ENCODE results near the gene C12orf60.

Gene C12orf60

DNA sequence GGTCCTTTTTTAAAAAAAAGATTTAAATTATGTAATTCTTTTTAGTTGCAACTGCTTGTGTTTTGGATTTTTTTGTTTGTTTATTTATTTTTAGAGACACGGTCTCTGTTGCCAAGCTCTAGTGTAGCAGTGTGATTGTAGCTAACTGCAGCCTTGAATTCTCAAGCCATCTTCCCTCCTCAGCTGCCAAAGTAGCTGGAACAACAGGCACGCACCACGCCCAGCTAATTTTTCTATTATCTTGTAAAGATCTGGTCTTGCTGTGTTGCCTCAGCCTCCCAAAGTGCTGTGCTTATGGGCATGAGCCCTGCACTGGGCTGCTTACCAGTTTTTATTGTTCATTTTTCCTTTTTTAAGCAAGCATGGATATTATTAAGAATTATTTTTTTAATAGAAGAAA, 50.5 kb downstream of the C12orf60 start:
- ChIA-PET CTCF (no interaction called here), POLR2A (no interaction called here)

DNA sequence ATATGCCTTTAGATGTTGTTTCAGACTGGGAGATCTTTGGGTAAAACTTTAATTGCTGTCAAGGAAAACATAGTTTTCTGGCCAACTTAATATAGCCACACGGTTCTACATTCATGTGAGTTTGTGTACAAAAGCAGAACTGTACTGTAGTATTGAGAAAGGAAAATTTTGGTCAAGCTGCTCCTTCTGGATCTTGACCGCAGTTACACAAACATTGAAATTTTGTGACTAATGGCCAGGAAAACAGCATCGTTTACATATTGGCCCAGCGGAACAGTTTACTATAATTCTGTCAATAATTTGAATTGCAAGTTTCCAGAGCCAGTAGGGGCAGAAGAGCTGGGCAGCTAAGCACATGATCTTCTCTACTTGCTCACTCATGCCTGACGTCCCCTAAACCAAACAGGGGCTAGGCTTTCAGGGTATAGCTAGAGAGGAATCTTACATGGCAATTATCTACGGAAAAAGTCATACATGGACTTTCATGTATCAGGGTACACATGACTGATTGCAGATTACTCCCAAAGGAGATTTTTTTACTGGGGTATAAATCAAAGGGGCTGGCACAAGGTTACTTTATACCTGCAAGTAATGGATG, 51.2 kb downstream of the C12orf60 start:
- POLR2A ChIA-PET = no interaction called here
- no peak overlapping the region for H3K27ac ChIP-seq (ENCODE audit: extremely low read depth, low read depth, low read length)
- TF ChIP-seq KLF7 (tag by site-specific recombination; IDR thresholded peaks at IDR 0.05; ENCODE audit: borderline replicate concordance) (no peak), ZNF423 (tag by site-specific recombination; IDR thresholded peaks at IDR 0.05) (no peak), ZNF366 (tag by site-specific recombination; conservative IDR thresholded peaks at IDR 0.05) (no peak), ZNF626 (tag by site-specific recombination; IDR thresholded peaks at IDR 0.05) (no peak), ZNF114 (tag by site-specific recombination; IDR thresholded peaks at IDR 0.05) (no peak), ZNF549 (tag by site-specific recombination; IDR thresholded peaks at IDR 0.05) (no peak), ZNF121 (tag by site-specific recombination; IDR thresholded peaks at IDR 0.05) (no peak), ZNF311 (tag by site-specific recombination; IDR thresholded peaks at IDR 0.05; ENCODE audit: borderline replicate concordance) (no peak)
- TF ChIP-seq, protein P1, sequence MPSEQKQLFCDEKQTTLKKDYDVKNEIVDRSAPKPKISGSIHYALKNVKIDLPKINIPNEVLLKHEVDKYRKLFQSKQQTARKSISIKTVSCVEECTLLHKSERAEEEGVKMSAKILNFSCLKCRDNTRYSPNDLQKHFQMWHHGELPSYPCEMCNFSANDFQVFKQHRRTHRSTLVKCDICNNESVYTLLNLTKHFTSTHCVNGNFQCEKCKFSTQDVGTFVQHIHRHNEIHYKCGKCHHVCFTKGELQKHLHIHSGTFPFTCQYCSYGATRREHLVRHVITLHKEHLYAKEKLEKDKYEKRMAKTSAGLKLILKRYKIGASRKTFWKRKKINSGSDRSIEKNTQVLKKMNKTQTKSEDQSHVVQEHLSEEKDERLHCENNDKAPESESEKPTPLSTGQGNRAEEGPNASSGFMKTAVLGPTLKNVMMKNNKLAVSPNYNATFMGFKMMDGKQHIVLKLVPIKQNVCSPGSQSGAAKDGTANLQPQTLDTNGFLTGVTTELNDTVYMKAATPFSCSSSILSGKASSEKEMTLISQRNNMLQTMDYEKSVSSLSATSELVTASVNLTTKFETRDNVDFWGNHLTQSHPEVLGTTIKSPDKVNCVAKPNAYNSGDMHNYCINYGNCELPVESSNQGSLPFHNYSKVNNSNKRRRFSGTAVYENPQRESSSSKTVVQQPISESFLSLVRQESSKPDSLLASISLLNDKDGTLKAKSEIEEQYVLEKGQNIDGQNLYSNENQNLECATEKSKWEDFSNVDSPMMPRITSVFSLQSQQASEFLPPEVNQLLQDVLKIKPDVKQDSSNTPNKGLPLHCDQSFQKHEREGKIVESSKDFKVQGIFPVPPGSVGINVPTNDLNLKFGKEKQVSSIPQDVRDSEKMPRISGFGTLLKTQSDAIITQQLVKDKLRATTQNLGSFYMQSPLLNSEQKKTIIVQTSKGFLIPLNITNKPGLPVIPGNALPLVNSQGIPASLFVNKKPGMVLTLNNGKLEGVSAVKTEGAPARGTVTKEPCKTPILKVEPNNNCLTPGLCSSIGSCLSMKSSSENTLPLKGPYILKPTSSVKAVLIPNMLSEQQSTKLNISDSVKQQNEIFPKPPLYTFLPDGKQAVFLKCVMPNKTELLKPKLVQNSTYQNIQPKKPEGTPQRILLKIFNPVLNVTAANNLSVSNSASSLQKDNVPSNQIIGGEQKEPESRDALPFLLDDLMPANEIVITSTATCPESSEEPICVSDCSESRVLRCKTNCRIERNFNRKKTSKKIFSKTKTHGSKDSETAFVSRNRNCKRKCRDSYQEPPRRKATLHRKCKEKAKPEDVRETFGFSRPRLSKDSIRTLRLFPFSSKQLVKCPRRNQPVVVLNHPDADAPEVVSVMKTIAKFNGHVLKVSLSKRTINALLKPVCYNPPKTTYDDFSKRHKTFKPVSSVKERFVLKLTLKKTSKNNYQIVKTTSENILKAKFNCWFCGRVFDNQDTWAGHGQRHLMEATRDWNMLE (tag by site-specific recombination; conservative IDR thresholded peaks at IDR 0.05; ENCODE audit: low read depth) = no peak
- TF ChIP-seq, protein P2, sequence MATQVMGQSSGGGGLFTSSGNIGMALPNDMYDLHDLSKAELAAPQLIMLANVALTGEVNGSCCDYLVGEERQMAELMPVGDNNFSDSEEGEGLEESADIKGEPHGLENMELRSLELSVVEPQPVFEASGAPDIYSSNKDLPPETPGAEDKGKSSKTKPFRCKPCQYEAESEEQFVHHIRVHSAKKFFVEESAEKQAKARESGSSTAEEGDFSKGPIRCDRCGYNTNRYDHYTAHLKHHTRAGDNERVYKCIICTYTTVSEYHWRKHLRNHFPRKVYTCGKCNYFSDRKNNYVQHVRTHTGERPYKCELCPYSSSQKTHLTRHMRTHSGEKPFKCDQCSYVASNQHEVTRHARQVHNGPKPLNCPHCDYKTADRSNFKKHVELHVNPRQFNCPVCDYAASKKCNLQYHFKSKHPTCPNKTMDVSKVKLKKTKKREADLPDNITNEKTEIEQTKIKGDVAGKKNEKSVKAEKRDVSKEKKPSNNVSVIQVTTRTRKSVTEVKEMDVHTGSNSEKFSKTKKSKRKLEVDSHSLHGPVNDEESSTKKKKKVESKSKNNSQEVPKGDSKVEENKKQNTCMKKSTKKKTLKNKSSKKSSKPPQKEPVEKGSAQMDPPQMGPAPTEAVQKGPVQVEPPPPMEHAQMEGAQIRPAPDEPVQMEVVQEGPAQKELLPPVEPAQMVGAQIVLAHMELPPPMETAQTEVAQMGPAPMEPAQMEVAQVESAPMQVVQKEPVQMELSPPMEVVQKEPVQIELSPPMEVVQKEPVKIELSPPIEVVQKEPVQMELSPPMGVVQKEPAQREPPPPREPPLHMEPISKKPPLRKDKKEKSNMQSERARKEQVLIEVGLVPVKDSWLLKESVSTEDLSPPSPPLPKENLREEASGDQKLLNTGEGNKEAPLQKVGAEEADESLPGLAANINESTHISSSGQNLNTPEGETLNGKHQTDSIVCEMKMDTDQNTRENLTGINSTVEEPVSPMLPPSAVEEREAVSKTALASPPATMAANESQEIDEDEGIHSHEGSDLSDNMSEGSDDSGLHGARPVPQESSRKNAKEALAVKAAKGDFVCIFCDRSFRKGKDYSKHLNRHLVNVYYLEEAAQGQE (tag by site-specific recombination; IDR thresholded peaks at IDR 0.05) = no peak

More for the DNA sequence above, 50.5 kb downstream of the C12orf60 start:
- no peak overlapping the region for H3K4me3 ChIP-seq (ENCODE audit: low read depth, low read length)
- no peaks in the 10 kb centered on the region for H3K9me3 ChIP-seq (ENCODE audit: control insufficient read depth, insufficient read depth, low read depth, low read length)
- TF ChIP-seq TCF7L2 (IDR thresholded peaks at IDR 0.05; ENCODE audit: borderline replicate concordance, low read depth, low read length) = no peak
- TF ChIP-seq ZNF366 (tag by site-specific recombination; conservative IDR thresholded peaks at IDR 0.05) = no peak
- no peak for TF ChIP-seq ZBTB7A (tag by site-specific recombination; IDR thresholded peaks at IDR 0.05; ENCODE audit: low read depth)
- TF ChIP-seq ZNF341 (tag by site-specific recombination; IDR thresholded peaks at IDR 0.05; ENCODE audit: low read depth) = no peak
- TF ChIP-seq, protein P3, sequence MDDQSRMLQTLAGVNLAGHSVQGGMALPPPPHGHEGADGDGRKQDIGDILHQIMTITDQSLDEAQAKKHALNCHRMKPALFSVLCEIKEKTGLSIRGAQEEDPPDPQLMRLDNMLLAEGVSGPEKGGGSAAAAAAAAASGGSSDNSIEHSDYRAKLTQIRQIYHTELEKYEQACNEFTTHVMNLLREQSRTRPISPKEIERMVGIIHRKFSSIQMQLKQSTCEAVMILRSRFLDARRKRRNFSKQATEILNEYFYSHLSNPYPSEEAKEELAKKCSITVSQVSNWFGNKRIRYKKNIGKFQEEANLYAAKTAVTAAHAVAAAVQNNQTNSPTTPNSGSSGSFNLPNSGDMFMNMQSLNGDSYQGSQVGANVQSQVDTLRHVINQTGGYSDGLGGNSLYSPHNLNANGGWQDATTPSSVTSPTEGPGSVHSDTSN (CRISPR knock-in tag; IDR thresholded peaks at IDR 0.05) = no peak
- TF ChIP-seq ZNF423 (tag by site-specific recombination; IDR thresholded peaks at IDR 0.05) = no peak
- no peak for TF ChIP-seq ZSCAN30 (tag by site-specific recombination; IDR thresholded peaks at IDR 0.05)
- TF ChIP-seq ZNF433 (tag by site-specific recombination; IDR thresholded peaks at IDR 0.05; ENCODE audit: low read depth) = no peak
- TF ChIP-seq, protein P4, sequence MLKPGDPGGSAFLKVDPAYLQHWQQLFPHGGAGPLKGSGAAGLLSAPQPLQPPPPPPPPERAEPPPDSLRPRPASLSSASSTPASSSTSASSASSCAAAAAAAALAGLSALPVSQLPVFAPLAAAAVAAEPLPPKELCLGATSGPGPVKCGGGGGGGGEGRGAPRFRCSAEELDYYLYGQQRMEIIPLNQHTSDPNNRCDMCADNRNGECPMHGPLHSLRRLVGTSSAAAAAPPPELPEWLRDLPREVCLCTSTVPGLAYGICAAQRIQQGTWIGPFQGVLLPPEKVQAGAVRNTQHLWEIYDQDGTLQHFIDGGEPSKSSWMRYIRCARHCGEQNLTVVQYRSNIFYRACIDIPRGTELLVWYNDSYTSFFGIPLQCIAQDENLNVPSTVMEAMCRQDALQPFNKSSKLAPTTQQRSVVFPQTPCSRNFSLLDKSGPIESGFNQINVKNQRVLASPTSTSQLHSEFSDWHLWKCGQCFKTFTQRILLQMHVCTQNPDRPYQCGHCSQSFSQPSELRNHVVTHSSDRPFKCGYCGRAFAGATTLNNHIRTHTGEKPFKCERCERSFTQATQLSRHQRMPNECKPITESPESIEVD (tag by site-specific recombination; IDR thresholded peaks at IDR 0.05) = no peak
- TF ChIP-seq, protein P5, sequence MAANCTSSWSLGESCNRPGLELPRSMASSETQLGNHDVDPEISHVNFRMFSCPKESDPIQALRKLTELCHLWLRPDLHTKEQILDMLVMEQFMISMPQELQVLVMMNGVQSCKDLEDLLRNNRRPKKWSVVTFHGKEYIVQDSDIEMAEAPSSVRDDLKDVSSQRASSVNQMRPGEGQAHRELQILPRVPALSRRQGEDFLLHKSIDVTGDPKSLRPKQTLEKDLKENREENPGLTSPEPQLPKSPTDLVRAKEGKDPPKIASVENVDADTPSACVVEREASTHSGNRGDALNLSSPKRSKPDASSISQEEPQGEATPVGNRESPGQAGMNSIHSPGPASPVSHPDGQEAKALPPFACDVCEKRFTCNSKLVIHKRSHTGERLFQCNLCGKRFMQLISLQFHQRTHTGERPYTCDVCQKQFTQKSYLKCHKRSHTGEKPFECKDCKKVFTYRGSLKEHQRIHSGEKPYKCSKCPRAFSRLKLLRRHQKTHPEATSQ (tag by site-specific recombination; IDR thresholded peaks at IDR 0.05) = no peak
- TF ChIP-seq, protein P6, sequence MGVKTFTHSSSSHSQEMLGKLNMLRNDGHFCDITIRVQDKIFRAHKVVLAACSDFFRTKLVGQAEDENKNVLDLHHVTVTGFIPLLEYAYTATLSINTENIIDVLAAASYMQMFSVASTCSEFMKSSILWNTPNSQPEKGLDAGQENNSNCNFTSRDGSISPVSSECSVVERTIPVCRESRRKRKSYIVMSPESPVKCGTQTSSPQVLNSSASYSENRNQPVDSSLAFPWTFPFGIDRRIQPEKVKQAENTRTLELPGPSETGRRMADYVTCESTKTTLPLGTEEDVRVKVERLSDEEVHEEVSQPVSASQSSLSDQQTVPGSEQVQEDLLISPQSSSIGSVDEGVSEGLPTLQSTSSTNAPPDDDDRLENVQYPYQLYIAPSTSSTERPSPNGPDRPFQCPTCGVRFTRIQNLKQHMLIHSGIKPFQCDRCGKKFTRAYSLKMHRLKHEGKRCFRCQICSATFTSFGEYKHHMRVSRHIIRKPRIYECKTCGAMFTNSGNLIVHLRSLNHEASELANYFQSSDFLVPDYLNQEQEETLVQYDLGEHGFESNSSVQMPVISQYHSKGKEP (tag by site-specific recombination; IDR thresholded peaks at IDR 0.05) = no peak
- no peak for TF ChIP-seq MZF1 (tag by site-specific recombination; IDR thresholded peaks at IDR 0.05; ENCODE audit: borderline replicate concordance)
- H3K27ac ChIP-seq (ENCODE audit: extremely low read depth, low read depth, low read length) = no peak overlapping the region
- H3K36me3 ChIP-seq (ENCODE audit: control insufficient read depth in 2 of 2, insufficient read depth in 1 of 2, low read length in 2 of 2) = no peaks in the 10 kb centered on the region
- H3K4me1 ChIP-seq (ENCODE audit: control insufficient read depth, insufficient read depth, low read length) = peaks cover 5% of the 10 kb centered on the region; the same call in 1 of the 2 replicates

More for the DNA sequence above, 51.2 kb downstream of the C12orf60 start:
- peaks cover 2% of the 10 kb centered on the region; the same call in 1 of the 2 replicates for H3K4me1 ChIP-seq (ENCODE audit: control insufficient read depth, insufficient read depth, low read length)
- H3K4me3 ChIP-seq (ENCODE audit: low read depth, low read length) = no peak overlapping the region
- no peaks in the 10 kb centered on the region for H3K9me3 ChIP-seq (ENCODE audit: control insufficient read depth, insufficient read depth, low read depth, low read length)
- CTCF ChIA-PET = no interaction called here
- no peaks in the 10 kb centered on the region for H3K36me3 ChIP-seq (ENCODE audit: control insufficient read depth in 2 of 2, insufficient read depth in 1 of 2, low read length in 2 of 2)
